ENCODE results near the gene ACACA.
"Not testable (repeated sequence)": the region's sequence is repeated elsewhere in the genome, so short reads cannot be mapped to it uniquely, and the experiment has no call there.

The ACACA gene

GRCh38 chr17:37393352-37393751 is 13.3 kb downstream of the ACACA start:
- no peak for DNase-seq (ENCODE audit: low read depth)

- no peak for DNase-seq (ENCODE audit: low read depth)
These were observed 14.5 kb downstream of the ACACA start for GRCh38 chr17:37392024-37392590.

- DNase-seq (ENCODE audit: low read depth), result no peak
These were observed 15.5 kb downstream of the ACACA start for GRCh38 chr17:37391146-37391545.

GRCh38 chr17:37389160-37389559 is 17.5 kb downstream of the ACACA start:
- no peak for DNase-seq (ENCODE audit: low read depth)

GRCh38 chr17:37388266-37388665 is 18.4 kb downstream of the ACACA start:
- no peak for DNase-seq (ENCODE audit: low read depth)

GRCh38 chr17:37386462-37386861 is 20.2 kb downstream of the ACACA start:
- DNase-seq (ENCODE audit: low read depth), result no peak

- DNase-seq (ENCODE audit: low read depth), result no peak
These were observed 21.1 kb downstream of the ACACA start for GRCh38 chr17:37385474-37385990.

GRCh38 chr17:37384560-37385149 is 22.0 kb downstream of the ACACA start:
- no peak for DNase-seq (ENCODE audit: low read depth)

- DNase-seq (ENCODE audit: low read depth), result no peak
These were observed 24.6 kb downstream of the ACACA start for GRCh38 chr17:37382056-37382455.

- DNase-seq (ENCODE audit: low read depth), result no peak
These were observed 30.9 kb downstream of the ACACA start, which contains the start of gene C17orf78 for GRCh38 chr17:37375706-37376105. TSS of gene C17orf78 (plus strand) at chr17:37375985. CDS start at chr17:37376093, 108 bp downstream.

- peak; percentile 29 for DNase-seq (ENCODE audit: low read depth)
These were observed 33.0 kb downstream of the ACACA start for GRCh38 chr17:37373530-37374159.

- DNase-seq (ENCODE audit: low read depth), result no peak
These were observed 38.1 kb downstream of the ACACA start for GRCh38 chr17:37368577-37368976.

GRCh38 chr17:37365589-37365988 is 41.0 kb downstream of the ACACA start:
- no peak for DNase-seq (ENCODE audit: low read depth)

- DNase-seq (ENCODE audit: low read depth), result no peak
These were observed 45.1 kb downstream of the ACACA start for GRCh38 chr17:37361543-37361942.

GRCh38 chr17:37360632-37361031 is 46.0 kb downstream of the ACACA start:
- DNase-seq (ENCODE audit: low read depth), result no peak

- no peak for DNase-seq (ENCODE audit: low read depth)
These were observed 46.9 kb downstream of the ACACA start for GRCh38 chr17:37359682-37360188.

GRCh38 chr17:37358830-37359681 is 47.6 kb downstream of the ACACA start:
- peak; percentile 76 for DNase-seq (ENCODE audit: low read depth)

- DNase-seq (ENCODE audit: low read depth), result no peak
These were observed 48.4 kb downstream of the ACACA start for GRCh38 chr17:37358098-37358829.

GRCh38 chr17:37356796-37357569 is 49.7 kb downstream of the ACACA start:
- DNase-seq (ENCODE audit: low read depth), result not testable (repeated sequence)

GRCh38 chr17:37346863-37347402 is 59.7 kb downstream of the ACACA start:
- not testable (repeated sequence) for DNase-seq (ENCODE audit: low read depth)
